Caco-2 (cell line): ENCODE results near the gene SYNPO2. TPM values are rescaled to one million over a fixed set of nuclear protein-coding genes. Genes with fewer than 3 reads are reported as not detected.

Source experiments
- BruUV-seq: library from RNA; stranded (reverse); fragments of 400-500 nt; replicated peaks from 2 replicates; lab custom pipeline; 2021; lab: Mats Ljungman, UMichigan
- CTCF ChIA-PET: fragments of 300-600 bp; sonication (Branson Sonifier 250); formaldehyde crosslinking; loops from one replicate; lab custom pipeline; 2022; ENCODE audit warnings: antibody characterized with exemption; lab: Charles Lee
- POLR2A ChIA-PET: fragments of 300-600 bp; sonication (Branson Sonifier 250); formaldehyde crosslinking; loops from one replicate; lab custom pipeline; 2022; ENCODE audit warnings: antibody characterized with exemption; lab: Charles Lee
- DNase-seq, 2 experiments: peaks; one replicate each; pipeline versions ENCODE4 v3.0.0 to v3.0.0-alpha.2; 2020 to 2022
- H3K27me3 ChIP-seq: replicated peaks from 2 replicates; pipeline ENCODE4 v1.6.0; 2011; ENCODE audit warnings: low read length; ENCODE audit not compliant: control insufficient read depth, insufficient read depth
- H3K36me3 ChIP-seq: 2 replicates; pipeline ENCODE4 v1.5.1; 2011; ENCODE audit warnings: low read length; ENCODE audit not compliant: control insufficient read depth, insufficient read depth
- H3K4me1 ChIP-seq: fragments of 250-450 bp; sonication (Bioruptor Pico); 2 replicates; pipeline ENCODE4 v1.5.1; 2020; ENCODE audit warnings: mild to moderate bottlenecking
- H3K4me3 ChIP-seq: 2 replicates; pipeline ENCODE4 v1.5.1; 2011; ENCODE audit warnings: low read depth, mild to moderate bottlenecking, control low read depth, low read length
- H3K9me3 ChIP-seq: fragments of 250-450 bp; sonication (Bioruptor Pico); 2 replicates; pipeline ENCODE4 v1.5.1; 2020; ENCODE audit warnings: mild to moderate bottlenecking, moderate library complexity
- H3K27ac Mint-ChIP-seq: one replicate; pipeline ENCODE4 v1.8.0; 2022; ENCODE audit warnings: mixed read lengths; ENCODE audit not compliant: unreplicated experiment
- H3K27me3 Mint-ChIP-seq: one replicate; pipeline ENCODE4 v1.8.0; 2022; ENCODE audit warnings: mixed read lengths; ENCODE audit not compliant: insufficient read depth, unreplicated experiment
- H3K36me3 Mint-ChIP-seq: one replicate; pipeline ENCODE4 v1.8.0; 2022; ENCODE audit warnings: mild to moderate bottlenecking, mixed read lengths; ENCODE audit not compliant: insufficient read depth, unreplicated experiment
- H3K4me1 Mint-ChIP-seq: one replicate; pipeline ENCODE4 v1.8.0; 2022; ENCODE audit warnings: low read depth, mixed read lengths; ENCODE audit not compliant: unreplicated experiment
- H3K4me3 Mint-ChIP-seq: one replicate; pipeline ENCODE4 v1.8.0; 2022; ENCODE audit warnings: mild to moderate bottlenecking, moderate library complexity, mixed read lengths; ENCODE audit not compliant: unreplicated experiment
- H3K9me3 Mint-ChIP-seq: one replicate; pipeline ENCODE4 v1.8.0; 2022; ENCODE audit warnings: mixed read lengths; ENCODE audit not compliant: unreplicated experiment
- CTCF ChIP-seq, 2 experiments: fragments of 200-600 bp in 1 of 2; IDR thresholded peaks; 1 replicate in 1 of 2; 2 replicates in 1 of 2; pipeline versions ENCODE4 v1.5.1 to v1.8.0; 2011 to 2022; ENCODE audit warnings: antibody characterized with exemption in 1 of 2, control low read depth in 1 of 2, inconsistent platforms in 1 of 2, low read depth in 1 of 2, low read length in 1 of 2, mild to moderate bottlenecking in 1 of 2, moderate library complexity in 1 of 2; ENCODE audit not compliant: insufficient read depth in 1 of 2, severe bottlenecking in 1 of 2, unreplicated experiment in 1 of 2
- intact Hi-C: fragments of 100-400 bp; cut with micrococcal nuclease; formaldehyde crosslinking; loops from one replicate; pipeline ENCODE4 v1.10.0; 2022; ENCODE audit not compliant: unreplicated experiment
- total RNA-seq: library from RNA; stranded (reverse); gene quantifications from 2 replicates; pipeline ENCODE4 v1.2.3, GENCODE V29; 2022

Gene SYNPO2
- total RNA-seq, 1 experiment from 2014 or later: 0.16 TPM

DNA sequence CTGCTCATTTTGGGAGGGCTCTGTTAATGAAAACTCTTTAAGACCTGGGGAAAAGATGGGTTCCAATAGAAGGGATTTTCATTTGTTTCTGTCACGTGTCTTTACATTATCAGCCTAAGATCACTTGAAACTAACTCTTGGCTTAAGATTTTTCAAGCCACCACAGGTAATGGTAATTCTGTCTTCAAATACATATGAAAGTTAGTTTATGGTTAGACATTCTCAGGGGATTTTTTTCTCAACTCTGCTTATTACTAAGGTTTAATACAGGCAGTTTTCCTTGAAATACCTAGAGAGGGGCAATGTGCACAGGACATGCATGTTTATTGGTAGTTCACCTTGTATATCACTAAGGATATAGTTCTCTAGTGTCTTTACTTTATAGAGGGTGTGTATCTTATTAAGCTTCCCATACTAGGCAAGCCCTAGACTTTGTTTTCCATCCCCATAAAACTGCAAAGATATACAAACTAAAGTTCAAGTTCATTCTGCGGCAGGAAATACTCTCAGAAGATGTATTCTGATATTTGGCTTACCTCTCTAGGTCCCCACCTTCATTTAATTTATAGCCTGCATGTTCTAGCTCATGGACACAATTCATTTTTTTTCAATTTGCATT lies 208.7 kb downstream of the SYNPO2 start:
- Histone ChIP-seq H3K4me3 (no peak overlapping the region), H3K9me3 (no peaks in the 10 kb centered on the region), H3K27me3 (no peaks in the 10 kb centered on the region), H3K4me1 (peaks cover 51% of the 10 kb centered on the region), H3K36me3 (no peaks in the 10 kb centered on the region)
- no peak overlapping the region for H3K27ac Mint-ChIP-seq
- H3K36me3 Mint-ChIP-seq: peaks cover 19% of the 10 kb centered on the region
- H3K4me1 Mint-ChIP-seq: peaks cover 38% of the 10 kb centered on the region
- ChIA-PET CTCF (no interaction called here), POLR2A (no interaction called here)
- BruUV-seq: no TSS peak
- no peaks in the 10 kb centered on the region for H3K27me3 Mint-ChIP-seq
- no peak overlapping the region for H3K4me3 Mint-ChIP-seq
- TF ChIP-seq CTCF (IDR thresholded peaks at IDR 0.05; ENCODE audit: insufficient read depth in 1 of 2, low read depth in 1 of 2, low read length in 1 of 2, severe bottlenecking in 1 of 2, unreplicated experiment in 1 of 2): no peak
- DNase-seq: no peak
- H3K9me3 Mint-ChIP-seq: peaks cover 17% of the 10 kb centered on the region
- intact Hi-C loops: no loop called here

DNA sequence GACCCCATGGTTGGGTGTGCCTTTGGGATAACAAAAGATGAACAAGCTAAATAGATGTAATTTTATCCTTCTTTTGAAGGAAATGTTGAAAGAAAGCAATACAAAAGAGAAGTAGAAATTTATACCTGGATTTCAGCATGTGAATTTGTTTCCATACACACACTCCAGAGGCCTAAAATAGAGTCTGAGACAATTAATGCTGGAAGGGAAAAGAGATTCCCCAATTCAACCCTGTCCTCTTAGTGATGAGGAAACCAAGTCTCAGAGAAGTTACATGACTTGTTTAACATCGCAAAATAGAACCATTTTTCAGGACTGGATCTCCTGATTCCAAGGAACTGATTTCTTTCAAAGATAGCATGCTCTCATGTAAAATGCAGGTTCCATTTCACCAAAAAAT lies 209.7 kb downstream of the SYNPO2 start:
- BruUV-seq: no TSS peak
- ChIA-PET CTCF (no interaction called here), POLR2A (no interaction called here)
- Mint-ChIP-seq H3K4me3 (no peak overlapping the region), H3K4me1 (peaks cover 33% of the 10 kb centered on the region), H3K27ac (no peak overlapping the region), H3K27me3 (no peaks in the 10 kb centered on the region), H3K9me3 (peaks cover 16% of the 10 kb centered on the region), H3K36me3 (peaks cover 19% of the 10 kb centered on the region)
- Histone ChIP-seq H3K4me1 (peaks cover 56% of the 10 kb centered on the region), H3K4me3 (no peak overlapping the region), H3K36me3 (no peaks in the 10 kb centered on the region), H3K27me3 (no peaks in the 10 kb centered on the region), H3K9me3 (no peaks in the 10 kb centered on the region)
- no peak for DNase-seq
- intact Hi-C loops: no loop called here
- no peak for TF ChIP-seq CTCF (IDR thresholded peaks at IDR 0.05; ENCODE audit: insufficient read depth in 1 of 2, low read depth in 1 of 2, low read length in 1 of 2, severe bottlenecking in 1 of 2, unreplicated experiment in 1 of 2)

DNA sequence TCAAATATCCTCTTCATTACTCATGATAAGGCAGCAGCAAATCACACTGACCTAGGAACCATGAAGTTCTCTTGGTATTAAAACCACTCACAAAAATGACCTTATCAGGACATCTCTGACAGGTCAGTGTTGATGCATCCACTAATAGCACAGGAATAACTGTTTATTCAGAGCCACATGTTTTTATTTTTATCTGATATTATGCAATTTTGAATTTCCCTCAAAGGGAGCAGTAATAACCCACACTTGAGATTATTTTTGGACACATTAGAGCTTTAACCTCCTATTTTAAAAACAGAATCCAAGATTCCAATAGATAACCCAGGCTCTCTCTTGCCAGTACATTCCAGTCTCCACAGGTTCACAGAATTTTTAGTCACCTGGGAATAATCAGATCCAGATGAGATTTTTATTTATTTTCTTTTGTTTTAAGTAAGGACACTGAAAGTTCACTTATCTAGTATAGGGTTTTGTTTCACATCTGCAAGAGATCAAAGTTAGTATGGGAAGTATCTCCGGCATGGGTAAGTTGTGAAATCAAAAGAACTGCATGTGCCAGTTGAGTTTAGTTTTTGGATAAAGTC lies 210.7 kb downstream of the SYNPO2 start:
- Mint-ChIP-seq H3K36me3 (peaks cover 19% of the 10 kb centered on the region), H3K4me3 (no peak overlapping the region), H3K4me1 (peaks cover 24% of the 10 kb centered on the region), H3K27ac (no peak overlapping the region), H3K9me3 (peaks cover 16% of the 10 kb centered on the region), H3K27me3 (no peaks in the 10 kb centered on the region)
- Histone ChIP-seq H3K36me3 (no peaks in the 10 kb centered on the region), H3K9me3 (no peaks in the 10 kb centered on the region), H3K27me3 (no peaks in the 10 kb centered on the region), H3K4me1 (peaks cover 53% of the 10 kb centered on the region), H3K4me3 (no peak overlapping the region)
- BruUV-seq: no TSS peak
- ChIA-PET POLR2A (no interaction called here), CTCF (no interaction called here)
- TF ChIP-seq CTCF (IDR thresholded peaks at IDR 0.05; ENCODE audit: insufficient read depth in 1 of 2, low read depth in 1 of 2, low read length in 1 of 2, severe bottlenecking in 1 of 2, unreplicated experiment in 1 of 2): no peak
- DNase-seq: no peak
- intact Hi-C loops: loop anchor here (1.0 kb wide), 1 partner anchor 18 kb away; no protein-coding TSS in a partner anchor
